ENCODE data around the gene MLEC. TPM values are rescaled to one million over a fixed set of nuclear protein-coding genes. Genes with fewer than 3 reads are reported as not detected.

The MLEC gene
- total RNA-seq, 3 donors from 2014 or later (not counting 1 experiment from before 2014, with no cell fraction given): 47.4 to 52.8 (median 49.6) TPM

GRCh38 chr12:120686151-120686689 is 729 bp upstream of the MLEC start:
- Histone ChIP-seq H3K9me3 (ENCODE audit: control insufficient read depth, insufficient read depth, low read length) (no peaks in the 10 kb centered on the region), H3K4me1 (ENCODE audit: control insufficient read depth, insufficient read depth, low read length) (peaks cover 40% of the 10 kb centered on the region), H3K27me3 (ENCODE audit: control insufficient read depth, insufficient read depth, low read length) (no peaks in the 10 kb centered on the region), H3K27ac (ENCODE audit: low read length) (peak overlapping the region; percentile 80), H3K4me3 (ENCODE audit: low read length) (peak overlapping the region; percentile 58), H3K36me3 (ENCODE audit: control insufficient read depth, insufficient read depth, low read length) (no peaks in the 10 kb centered on the region)
- TF ChIP-seq CTCF (IDR thresholded peaks at IDR 0.05): no peak
- peaks cover 30 to 39% of the 10 kb centered on the region in 2 donors for H3K4me1 Mint-ChIP-seq
- no peaks in the 10 kb centered on the region for H3K36me3 Mint-ChIP-seq
- no peaks in the 10 kb centered on the region for H3K27me3 Mint-ChIP-seq (ENCODE audit: low read depth in 2 of 2)
- H3K27ac Mint-ChIP-seq: peak overlapping the region; percentile 90
- peak; percentile 71 to 86 (median 75) for ATAC-seq
- intact Hi-C loops (cut with micrococcal nuclease): loop anchor here (1.0 to 5.0 kb wide), 3 partner anchors 29 to 1541 kb away; partner anchors contain the start of genes ACADS and DIABLO
- peak; percentile 95 to 100 for DNase-seq
- WGBS (ENCODE audit: insufficient coverage): under 1% methylated on average over 46 of the region's 46 CpGs
- H3K9me3 Mint-ChIP-seq: no peaks in the 10 kb centered on the region
- peak overlapping the region; percentile 93 for H3K4me3 Mint-ChIP-seq

- no peaks in the 10 kb centered on the region for H3K27me3 Mint-ChIP-seq (ENCODE audit: low read depth in 2 of 2)
- no peaks in the 10 kb centered on the region for H3K36me3 ChIP-seq (ENCODE audit: control insufficient read depth, insufficient read depth, low read length)
- H3K4me1 Mint-ChIP-seq: peaks cover 42 to 50% of the 10 kb centered on the region in 2 donors
- DNase-seq (peak; percentile 25 to 57), ATAC-seq (no peak)
- peaks cover 40% of the 10 kb centered on the region for H3K4me1 ChIP-seq (ENCODE audit: control insufficient read depth, insufficient read depth, low read length)
- no peaks in the 10 kb centered on the region for H3K9me3 Mint-ChIP-seq
- no peaks in the 10 kb centered on the region for H3K9me3 ChIP-seq (ENCODE audit: control insufficient read depth, insufficient read depth, low read length)
- no peaks in the 10 kb centered on the region for H3K27me3 ChIP-seq (ENCODE audit: control insufficient read depth, insufficient read depth, low read length)
- H3K4me3 ChIP-seq (ENCODE audit: low read length): peak overlapping the region; percentile 58
- H3K4me3 Mint-ChIP-seq: peak overlapping the region; percentile 87
- H3K36me3 Mint-ChIP-seq: no peaks in the 10 kb centered on the region
- peak overlapping the region; percentile 66 to 81 for H3K27ac Mint-ChIP-seq
- H3K27ac ChIP-seq (ENCODE audit: low read length): peak overlapping the region; percentile 49
- TF ChIP-seq CTCF (IDR thresholded peaks at IDR 0.05): no peak
- under 1% methylated on average over 31 of the region's 31 CpGs for WGBS (ENCODE audit: insufficient coverage)
- intact Hi-C loops (cut with micrococcal nuclease): loop anchor here (2.0 to 5.0 kb wide), 2 partner anchors 27 to 1540 kb away; partner anchors contain the start of gene DIABLO
These were observed 785 bp downstream of the MLEC start for GRCh38 chr12:120687578-120688289.

- Mint-ChIP-seq H3K9me3 (no peaks in the 10 kb centered on the region), H3K36me3 (no peaks in the 10 kb centered on the region), H3K4me1 (peaks cover 47 to 51% of the 10 kb centered on the region in 2 donors), H3K27me3 (ENCODE audit: low read depth in 2 of 2) (no peaks in the 10 kb centered on the region), H3K27ac (peak overlapping the region; percentile 66 to 81), H3K4me3 (peak overlapping the region; percentile 87)
- TF ChIP-seq CTCF (IDR thresholded peaks at IDR 0.05): no peak
- no peaks in the 10 kb centered on the region for H3K9me3 ChIP-seq (ENCODE audit: control insufficient read depth, insufficient read depth, low read length)
- no peak overlapping the region for H3K4me3 ChIP-seq (ENCODE audit: low read length)
- H3K27ac ChIP-seq (ENCODE audit: low read length): no peak overlapping the region
- peaks cover 43% of the 10 kb centered on the region for H3K4me1 ChIP-seq (ENCODE audit: control insufficient read depth, insufficient read depth, low read length)
- H3K27me3 ChIP-seq (ENCODE audit: control insufficient read depth, insufficient read depth, low read length): no peaks in the 10 kb centered on the region
- intact Hi-C loops (cut with micrococcal nuclease): loop anchor here (5.0 kb wide), 1 partner anchor 1539 kb away; the partner anchor contains the start of gene DIABLO
- ATAC-seq: no peak
- DNase-seq: peak in 1 of 2 donors; percentile 25
- WGBS (ENCODE audit: insufficient coverage): 28% methylated on average over 5 of the region's 6 CpGs
- no peaks in the 10 kb centered on the region for H3K36me3 ChIP-seq (ENCODE audit: control insufficient read depth, insufficient read depth, low read length)
These were observed 1.6 kb downstream of the MLEC start for GRCh38 chr12:120688527-120689071.

All from natural killer cell (primary cell).